ENCODE measurements around the gene SGF29.
"Not testable (repeated sequence)": the region's sequence is repeated elsewhere in the genome, so short reads cannot be mapped to it uniquely, and the experiment has no call there.

SGF29 gene

DNA sequence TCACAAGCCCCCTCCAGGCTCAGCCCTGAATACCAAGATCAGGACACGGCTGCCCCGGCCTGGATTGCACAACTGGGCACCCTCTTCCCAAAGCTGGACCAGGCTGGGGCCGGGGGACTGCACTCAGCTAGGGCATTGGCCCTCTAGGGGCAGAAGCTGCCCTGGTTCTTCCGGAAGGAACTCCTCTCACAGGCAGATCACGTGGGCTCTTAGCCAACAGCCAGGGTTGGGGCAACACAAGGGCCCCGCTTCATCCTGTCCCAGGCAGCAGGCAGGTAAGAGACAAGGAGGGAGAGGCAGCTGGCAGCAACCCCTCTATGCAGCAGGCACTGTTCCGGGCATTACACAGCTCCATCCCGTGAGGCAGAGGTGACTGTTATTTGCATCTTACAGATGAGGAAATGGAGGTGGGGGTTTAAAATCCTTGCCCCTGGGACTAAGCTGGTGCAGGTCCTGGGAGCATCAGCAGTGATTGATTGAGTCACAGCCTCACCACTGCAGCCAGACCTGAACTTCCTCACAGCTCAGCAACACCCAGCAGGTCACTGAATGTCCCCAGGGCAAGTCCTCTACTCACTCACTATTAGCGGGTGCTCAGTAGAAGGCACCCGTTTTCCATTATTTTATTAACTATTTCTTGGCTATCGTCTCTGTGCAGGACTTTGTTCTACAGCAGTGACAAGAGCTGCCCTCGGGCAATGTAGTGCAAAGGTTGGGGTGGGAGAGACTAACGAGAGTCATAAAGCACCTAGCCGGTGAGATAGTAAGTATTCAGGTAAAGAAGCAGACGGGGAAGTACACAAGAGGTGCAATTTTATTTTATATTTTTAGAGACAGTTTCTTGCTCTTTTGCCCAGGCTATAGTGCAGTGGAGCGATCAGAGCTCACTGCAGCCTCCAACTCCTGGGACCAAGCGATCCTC is 58.9 kb downstream of the SGF29 start:
- ATAC-seq = peak; percentile 87 to 92

DNA sequence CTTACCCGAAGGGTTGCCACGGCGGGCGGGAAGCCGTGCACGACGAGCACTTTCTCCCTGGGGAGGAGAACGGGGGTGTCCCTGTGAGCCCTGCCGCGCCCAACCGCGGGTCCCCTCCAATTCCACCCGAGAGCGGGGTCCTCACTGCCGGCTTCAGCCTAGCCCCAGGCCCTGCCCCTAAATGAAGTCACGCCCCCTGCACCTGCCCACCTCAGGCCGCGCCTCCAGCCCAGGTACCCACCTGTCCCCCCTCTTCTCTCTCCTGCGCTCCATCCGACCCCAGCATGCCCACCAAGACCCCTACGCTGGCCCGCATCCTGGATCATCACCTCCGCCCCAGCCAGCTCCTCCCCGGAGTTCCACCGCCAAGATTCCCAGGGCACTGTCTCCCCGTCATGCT is 60.2 kb downstream of the SGF29 start:
- ATAC-seq = not testable (repeated sequence)

DNA sequence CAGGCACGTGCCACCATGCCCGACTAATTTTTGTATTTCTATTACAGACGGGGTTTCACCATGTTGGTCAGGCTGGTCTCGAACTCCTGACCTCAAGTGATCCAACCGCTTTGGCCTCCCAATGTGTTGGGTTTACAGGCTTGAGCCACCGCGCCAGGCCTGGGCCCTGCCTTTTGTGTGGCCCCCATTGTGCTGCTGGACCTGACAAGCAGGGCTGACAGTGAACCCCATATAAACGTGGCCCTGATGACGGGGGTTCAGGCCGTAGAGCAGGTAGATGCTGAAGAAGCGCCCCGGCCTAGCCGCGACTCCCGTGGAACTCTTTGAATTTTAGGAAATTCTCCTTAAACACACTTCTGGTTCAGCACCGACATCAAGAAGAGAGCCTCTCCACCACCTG is 60.8 kb downstream of the SGF29 start:
- ATAC-seq = not testable (repeated sequence)

DNA sequence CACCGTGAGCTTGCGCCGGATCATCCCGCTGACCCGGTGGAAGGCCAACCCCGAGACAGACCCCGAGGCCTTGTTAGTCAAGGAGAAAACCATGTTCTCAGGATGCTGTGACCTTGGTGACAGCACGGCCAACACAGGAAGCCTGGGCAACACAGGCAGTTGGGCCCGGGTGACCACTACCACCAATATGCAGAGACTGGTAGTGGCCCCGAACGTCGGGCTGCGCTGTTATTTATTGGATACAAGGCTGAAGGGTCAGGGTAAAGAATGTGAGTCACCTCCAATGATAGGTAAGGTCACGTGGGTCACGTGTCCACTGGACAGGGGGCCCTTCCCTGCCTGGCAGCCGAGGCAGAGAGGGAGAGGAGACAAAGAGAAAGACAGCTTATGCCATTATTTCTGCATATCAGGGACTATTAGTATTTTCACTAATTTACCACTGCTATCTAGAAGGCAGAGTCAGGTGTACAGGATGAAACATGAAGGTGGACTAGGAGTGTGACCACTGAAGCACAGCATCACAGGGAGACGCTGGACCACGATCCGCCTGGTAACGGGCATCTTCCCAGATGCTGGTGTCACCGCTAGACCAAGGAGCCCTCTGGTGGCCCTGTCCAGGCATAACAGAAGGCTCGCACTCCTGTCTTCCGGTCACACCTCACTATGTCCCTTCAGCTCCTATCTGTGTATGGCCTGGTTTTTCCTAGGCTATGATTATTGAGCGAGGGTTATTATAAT is 61.9 kb downstream of the SGF29 start:
- ATAC-seq = not testable (repeated sequence)

DNA sequence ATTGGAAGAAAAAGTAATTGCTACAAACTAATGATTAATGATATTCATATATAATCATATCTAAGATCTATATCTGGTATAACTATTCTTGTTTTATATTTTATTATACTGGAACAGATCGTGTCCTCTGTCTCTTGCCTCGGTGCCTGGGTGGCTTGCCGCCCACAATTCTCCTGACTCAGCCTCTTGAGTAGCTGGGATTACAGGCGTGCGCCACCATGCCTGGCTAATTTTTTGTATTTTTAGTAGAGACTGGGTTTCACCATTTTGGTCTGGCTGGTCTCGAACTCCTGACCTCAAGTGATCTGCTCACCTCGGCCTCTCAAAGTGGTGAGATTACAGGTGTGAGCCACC is 62.5 kb downstream of the SGF29 start:
- ATAC-seq = not testable (repeated sequence)

DNA sequence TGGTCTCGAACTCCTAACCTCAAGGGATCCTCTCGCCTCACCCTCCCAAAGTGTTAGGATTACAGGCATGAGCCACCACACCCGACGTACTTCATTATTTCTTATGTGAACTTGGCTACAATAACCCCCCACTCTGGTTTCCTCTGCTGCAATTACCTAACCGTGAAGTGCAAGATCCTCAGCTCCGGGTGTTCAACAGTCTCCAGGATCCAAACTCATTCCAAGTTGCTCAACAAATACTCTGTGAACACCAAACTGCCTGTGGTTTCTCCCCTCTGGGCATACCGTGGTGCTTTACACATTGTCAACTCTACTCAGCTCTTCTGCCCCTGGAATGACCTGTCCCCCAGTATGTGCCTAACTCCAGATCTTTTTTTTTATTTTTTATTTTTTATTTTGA is 62.9 kb downstream of the SGF29 start:
- ATAC-seq = no peak

DNA sequence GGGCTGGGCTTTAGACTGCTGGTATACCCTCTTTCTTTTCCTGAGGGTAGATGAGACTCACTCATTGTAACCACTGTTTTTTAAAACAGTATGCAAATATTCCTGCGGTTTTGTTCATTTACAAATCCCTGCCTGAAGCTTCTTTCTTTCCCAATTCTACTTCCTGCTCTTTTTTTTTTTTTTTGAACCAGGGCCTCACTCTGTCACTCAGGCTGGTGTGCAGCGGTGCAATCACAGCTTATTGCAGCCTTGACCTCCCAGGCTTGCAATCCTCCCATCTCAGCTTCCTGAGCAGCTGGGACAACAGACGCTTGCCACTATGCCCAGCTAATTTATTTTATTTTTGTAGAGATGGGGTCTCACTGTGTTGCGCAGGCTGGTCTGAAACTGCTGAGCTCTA is 64.2 kb downstream of the SGF29 start:
- no peak for ATAC-seq

DNA sequence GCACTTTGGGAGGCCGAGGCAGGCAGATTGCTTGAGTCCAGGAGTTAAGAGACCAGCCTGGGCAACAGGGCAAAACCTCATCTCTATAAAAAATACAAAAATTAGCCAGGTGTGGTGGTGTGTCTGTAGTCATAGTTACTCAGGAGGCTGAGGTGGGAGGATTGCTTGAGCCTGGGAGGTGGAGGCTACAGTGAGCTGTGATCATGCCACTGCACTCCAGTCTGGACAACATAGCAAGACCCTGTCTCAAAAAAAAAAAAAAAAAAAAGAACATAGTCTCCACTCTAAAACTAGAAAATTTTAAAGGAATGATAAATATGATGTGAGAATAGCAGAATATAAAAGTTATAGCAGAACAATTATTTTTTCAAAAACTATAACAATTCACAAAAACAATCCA is 66.6 kb downstream of the SGF29 start:
- ATAC-seq = not testable (repeated sequence)

DNA sequence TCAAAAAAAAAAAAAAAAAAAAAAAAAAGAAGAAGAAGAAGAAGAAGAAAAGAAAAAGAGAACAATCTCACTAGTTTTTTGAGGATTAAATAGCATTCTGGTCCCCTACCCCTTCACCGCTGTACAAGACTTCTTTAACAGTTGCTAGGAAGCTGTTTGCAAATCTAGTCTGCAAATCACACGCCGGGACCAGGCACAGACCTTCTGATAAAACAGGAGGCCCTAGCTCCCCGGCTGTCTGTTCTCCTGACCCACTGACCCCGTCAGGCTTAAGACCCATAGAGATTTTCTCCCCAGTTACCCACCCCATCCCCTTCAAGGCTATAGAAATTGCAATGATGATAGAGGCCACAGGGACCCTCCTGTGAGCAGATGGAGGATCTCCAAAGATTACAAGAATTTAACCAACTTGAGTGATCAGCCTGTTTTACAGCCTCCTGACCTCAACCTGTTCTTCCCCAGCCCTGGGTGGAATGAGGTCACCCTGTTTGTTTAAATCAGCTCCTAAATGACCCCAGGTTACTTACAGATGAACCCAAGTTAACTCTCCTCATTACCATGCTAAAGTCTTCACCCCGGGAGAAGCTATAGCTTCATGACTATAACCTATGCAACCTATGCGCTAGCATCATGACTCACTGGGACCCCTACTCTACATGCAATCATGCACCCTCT is 67.9 kb downstream of the SGF29 start:
- no peak for ATAC-seq

DNA sequence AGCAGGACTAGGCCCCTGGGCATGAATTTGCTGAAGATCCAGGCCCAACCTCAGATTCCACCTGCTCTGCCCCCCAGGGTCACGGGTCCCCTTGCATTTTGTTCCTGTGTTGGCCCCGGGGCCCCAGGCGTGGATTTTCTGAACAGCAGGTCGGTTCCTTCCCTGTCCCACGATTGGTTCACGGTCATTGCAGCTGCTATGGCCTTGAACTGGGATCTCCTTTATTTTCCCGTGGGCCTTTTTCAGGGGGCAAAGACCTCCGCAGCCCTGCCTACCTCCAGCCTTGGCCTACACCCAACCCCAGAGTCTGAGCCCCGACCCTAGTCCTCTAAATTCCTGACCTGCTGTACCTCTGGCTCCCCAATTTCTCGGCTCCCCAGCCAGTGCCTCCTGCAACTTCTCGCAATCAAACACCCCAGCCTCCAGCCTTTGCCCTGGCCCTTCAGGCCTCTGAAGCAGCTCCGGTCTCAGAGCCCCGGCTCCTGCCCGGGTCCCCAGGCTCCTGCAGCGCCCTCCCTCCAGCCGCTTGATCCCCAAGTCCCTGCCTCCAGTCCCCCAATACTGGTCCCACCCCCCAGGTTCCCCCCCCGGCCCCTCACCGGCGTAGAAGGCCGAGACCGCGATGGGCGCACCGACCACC is 68.9 kb downstream of the SGF29 start:
- peak in 1 of 2 donors; percentile 11 for ATAC-seq

DNA sequence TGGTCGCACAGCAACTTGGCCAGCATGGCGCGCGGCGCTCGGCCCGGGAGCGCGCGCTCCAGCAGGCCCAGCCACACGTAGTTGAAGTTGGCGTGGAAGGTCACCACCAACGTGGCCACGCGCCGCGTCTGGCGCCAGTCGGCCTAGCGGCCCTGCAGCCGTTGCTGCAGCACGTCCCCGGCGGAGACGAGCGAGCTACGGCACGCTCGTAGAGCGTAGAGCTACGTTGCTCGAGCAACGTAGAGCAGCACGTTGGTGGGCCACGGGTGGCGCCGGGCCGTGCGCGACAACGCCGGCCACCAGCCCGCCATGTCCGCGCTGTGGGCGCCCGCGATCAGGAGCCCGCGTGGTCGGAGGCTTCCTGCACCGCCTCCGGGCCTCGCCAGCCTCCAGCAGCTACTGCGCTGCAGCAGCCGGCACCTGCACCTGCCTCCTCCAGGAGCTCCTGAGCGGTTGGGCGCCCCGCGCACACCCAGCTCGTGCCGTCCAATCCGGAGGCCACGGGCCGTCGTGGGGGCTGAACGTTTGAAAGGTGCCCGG is 69.5 kb downstream of the SGF29 start:
- peak; percentile 97 to 98 for ATAC-seq

DNA sequence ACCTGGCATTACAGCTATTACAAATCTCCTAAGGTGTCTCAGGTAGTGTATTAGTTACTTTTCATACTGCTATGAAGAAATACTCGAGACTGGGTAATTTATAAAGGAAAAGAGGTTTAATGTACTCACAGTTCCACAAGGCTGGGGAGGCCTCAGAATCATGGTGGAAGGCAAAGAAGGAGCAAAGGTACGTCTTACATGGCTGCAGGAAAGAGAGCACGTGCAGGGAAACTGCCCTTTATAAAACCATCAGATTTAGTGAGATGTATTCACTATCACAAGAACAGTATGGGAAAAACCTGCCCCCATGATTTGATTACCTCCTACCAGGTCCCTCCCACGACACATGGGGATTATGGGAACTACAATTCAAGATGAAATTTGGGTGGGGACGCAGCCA is 77.2 kb downstream of the SGF29 start:
- not testable (repeated sequence) for ATAC-seq

DNA sequence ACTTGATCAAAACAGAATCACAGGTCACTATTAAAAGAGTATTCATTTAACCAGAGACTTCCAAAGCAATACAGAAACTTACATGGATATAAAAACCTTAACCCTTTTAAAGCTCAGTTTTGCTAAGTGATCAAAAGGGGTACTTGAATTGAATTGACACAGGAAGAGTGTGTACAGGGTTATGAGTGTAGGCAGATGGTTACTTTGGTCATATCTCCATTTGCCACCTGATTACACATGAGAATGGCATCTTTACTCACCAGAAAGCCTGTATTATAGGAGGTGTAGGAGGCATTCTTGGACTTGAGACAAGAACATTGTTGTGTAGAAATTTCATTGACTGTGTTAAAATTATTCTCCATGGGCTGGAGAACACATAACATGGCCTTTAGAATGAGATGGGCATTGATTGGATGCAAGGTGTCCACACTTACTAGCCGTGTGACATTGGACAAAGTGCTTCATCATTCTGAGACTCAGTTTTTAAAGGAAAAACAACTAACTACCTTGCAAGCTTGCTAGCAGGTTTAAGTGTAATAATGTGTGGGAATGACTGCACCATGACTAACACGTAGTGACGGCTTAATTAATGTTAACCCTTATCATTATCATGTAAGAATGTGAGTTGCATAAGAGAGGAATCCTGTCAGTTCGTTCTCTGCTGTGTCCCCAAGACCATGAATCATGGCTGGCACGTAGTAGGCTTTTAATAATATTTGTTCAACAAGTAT is 82.5 kb downstream of the SGF29 start:
- not testable (repeated sequence) for ATAC-seq

DNA sequence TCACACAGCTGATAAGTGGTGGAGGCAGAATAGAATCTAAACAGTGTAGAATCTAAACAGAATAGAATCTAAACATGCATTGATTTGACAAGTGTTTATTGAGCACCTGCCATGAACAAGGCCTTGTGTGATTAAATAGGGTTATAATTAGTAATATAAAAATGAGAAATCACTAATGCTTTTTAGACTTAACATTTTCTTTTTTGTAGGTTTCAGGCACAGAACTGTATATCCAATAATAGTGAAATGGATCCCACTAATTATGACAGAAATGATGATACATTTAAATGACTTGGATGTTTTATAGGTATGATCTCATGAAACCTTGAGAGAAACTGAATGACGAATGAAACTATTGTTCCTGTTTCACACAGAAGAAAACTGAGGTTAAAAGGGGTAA is 84.0 kb downstream of the SGF29 start, which contains the start of gene NPIPB8:
Gene NPIPB8 (plus strand): TSS at position 301 of the 400 bp plus-strand sequence. CDS start 296 bp downstream, outside the sequence.
- not testable (repeated sequence) for ATAC-seq

DNA sequence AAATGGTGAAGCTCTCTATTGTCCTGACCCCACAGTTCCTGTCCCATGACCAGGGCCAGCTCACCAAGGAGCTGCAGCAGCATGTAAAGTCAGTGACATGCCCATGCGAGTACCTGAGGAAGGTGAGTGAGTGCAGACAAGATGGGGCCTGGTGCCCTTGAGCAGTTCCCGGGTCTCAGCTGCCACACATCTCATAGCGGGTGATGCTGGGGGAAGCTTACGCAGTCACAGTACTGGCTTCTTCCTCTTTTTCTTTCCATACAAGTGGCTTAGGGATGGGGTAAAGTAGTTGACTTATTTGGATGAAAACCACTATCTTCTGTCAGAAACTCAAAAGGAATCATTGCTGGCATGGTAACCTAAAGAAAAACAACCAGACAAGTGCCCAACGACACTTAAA is 84.6 kb downstream of the SGF29 start:
- not testable (repeated sequence) for ATAC-seq

DNA sequence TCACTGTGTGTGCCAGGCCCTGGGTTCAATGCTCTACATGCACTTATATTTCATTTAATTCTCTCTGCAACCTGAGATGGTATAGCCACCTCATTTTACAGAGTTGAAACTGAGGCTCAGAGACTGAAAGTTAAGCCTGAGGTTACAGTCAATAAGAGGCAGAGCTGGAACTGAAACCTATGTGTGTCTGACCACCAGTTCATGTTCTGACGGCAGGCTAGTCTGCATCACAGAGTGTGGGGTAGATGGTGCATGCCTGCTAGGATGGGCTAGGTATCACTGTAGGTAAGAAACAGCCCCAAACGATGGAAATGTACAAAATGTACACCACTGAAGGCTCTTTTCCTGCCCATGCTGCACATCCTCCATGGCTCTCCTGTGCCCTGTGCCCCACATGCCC is 86.2 kb downstream of the SGF29 start:
- not testable (repeated sequence) for ATAC-seq

Data from activated CD4-positive, CD25-positive, alpha-beta regulatory T cell treated with anti-CD3 and anti-CD28 coated beads, Interleukin-2, amount 50 U/mL, for 24 hours (primary cell).